Hepatocyte (in vitro differentiated cells): ENCODE results near the gene DYNC1LI2.

Experiments
- EZH2 ChIP-seq: fragments of 200-600 bp; sonication (generic); IDR thresholded peaks from 2 replicates; pipeline ENCODE4 v1.6.1; 2016; ENCODE audit warnings: antibody characterized with exemption, mild to moderate bottlenecking, borderline replicate concordance
- EZH2phosphoT487 ChIP-seq: fragments of 200-600 bp; sonication (generic); IDR thresholded peaks from one replicate; pipeline ENCODE4 v1.6.1; 2018; ENCODE audit warnings: antibody characterized with exemption, mild to moderate bottlenecking, low read depth, moderate library complexity; ENCODE audit not compliant: unreplicated experiment, severe bottlenecking
- TF ChIP-seq, protein P1 (sequence below): fragments of 200-600 bp; sonication (generic); IDR thresholded peaks from 2 replicates; pipeline ENCODE4 v1.5.1; 2016; ENCODE audit warnings: antibody characterized with exemption, mild to moderate bottlenecking; ENCODE audit not compliant: poor library complexity

DNA sequence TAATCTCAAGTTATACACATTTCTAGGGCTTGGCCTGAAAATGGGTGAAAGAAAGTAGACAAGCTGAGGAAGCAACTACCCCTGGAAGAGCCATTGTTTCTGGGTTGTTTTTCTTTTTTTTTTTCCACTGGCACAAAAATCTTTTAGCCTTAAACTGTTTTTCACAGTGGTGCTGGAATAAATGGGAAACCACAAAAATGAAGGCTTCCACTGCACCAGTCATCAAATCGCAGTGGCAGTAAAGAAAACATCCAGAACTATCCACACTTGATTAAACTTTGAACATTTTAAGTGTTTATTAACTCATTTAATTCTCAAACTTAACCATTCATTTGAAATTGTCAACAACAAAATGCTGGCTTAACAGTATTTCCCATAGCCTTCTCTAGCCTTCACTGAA lies 69.1 kb downstream of the DYNC1LI2 start:
- TF ChIP-seq EZH2 (no peak), EZH2phosphoT487 (no peak)
- TF ChIP-seq, protein P1, sequence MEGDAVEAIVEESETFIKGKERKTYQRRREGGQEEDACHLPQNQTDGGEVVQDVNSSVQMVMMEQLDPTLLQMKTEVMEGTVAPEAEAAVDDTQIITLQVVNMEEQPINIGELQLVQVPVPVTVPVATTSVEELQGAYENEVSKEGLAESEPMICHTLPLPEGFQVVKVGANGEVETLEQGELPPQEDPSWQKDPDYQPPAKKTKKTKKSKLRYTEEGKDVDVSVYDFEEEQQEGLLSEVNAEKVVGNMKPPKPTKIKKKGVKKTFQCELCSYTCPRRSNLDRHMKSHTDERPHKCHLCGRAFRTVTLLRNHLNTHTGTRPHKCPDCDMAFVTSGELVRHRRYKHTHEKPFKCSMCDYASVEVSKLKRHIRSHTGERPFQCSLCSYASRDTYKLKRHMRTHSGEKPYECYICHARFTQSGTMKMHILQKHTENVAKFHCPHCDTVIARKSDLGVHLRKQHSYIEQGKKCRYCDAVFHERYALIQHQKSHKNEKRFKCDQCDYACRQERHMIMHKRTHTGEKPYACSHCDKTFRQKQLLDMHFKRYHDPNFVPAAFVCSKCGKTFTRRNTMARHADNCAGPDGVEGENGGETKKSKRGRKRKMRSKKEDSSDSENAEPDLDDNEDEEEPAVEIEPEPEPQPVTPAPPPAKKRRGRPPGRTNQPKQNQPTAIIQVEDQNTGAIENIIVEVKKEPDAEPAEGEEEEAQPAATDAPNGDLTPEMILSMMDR = no peak
